ENCODE data around the gene EDNRA.

- TF ChIP-seq, protein P1, sequence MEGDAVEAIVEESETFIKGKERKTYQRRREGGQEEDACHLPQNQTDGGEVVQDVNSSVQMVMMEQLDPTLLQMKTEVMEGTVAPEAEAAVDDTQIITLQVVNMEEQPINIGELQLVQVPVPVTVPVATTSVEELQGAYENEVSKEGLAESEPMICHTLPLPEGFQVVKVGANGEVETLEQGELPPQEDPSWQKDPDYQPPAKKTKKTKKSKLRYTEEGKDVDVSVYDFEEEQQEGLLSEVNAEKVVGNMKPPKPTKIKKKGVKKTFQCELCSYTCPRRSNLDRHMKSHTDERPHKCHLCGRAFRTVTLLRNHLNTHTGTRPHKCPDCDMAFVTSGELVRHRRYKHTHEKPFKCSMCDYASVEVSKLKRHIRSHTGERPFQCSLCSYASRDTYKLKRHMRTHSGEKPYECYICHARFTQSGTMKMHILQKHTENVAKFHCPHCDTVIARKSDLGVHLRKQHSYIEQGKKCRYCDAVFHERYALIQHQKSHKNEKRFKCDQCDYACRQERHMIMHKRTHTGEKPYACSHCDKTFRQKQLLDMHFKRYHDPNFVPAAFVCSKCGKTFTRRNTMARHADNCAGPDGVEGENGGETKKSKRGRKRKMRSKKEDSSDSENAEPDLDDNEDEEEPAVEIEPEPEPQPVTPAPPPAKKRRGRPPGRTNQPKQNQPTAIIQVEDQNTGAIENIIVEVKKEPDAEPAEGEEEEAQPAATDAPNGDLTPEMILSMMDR (conservative IDR thresholded peaks at IDR 0.05): no peak
- no peak for TF ChIP-seq ZFX (IDR thresholded peaks at IDR 0.05)
Measured at GRCh38 chr4:147582386-147583060, 101.6 kb downstream of the EDNRA start.
